ENCODE results near the gene TMEM179. TPM values are rescaled to one million over a fixed set of nuclear protein-coding genes. Genes with fewer than 3 reads are reported as not detected.

TMEM179 gene
- total RNA-seq, 1 donor from 2014 or later, result 0.75 TPM

GRCh38 chr14:104588066-104588857 lies 16.3 kb downstream of the TMEM179 start:
- no peak for TF ChIP-seq CTCF (IDR thresholded peaks at IDR 0.05)
- DNase-seq (ENCODE audit: low spot score), result no peak
- no peaks in the 10 kb centered on the region for H3K9me3 Mint-ChIP-seq (ENCODE audit: low read depth)
- peaks cover 27% of the 10 kb centered on the region for H3K27me3 Mint-ChIP-seq (ENCODE audit: low read depth)
- H3K4me3 Mint-ChIP-seq (ENCODE audit: unreplicated experiment), result no peak overlapping the region
- no peaks in the 10 kb centered on the region for H3K4me1 Mint-ChIP-seq (ENCODE audit: low read depth)
- H3K27ac Mint-ChIP-seq (ENCODE audit: unreplicated experiment), result no peak overlapping the region
- H3K36me3 Mint-ChIP-seq (ENCODE audit: low read depth), result no peaks in the 10 kb centered on the region

- no peak overlapping the region for H3K27ac Mint-ChIP-seq (ENCODE audit: unreplicated experiment)
- H3K4me3 Mint-ChIP-seq (ENCODE audit: unreplicated experiment), result no peak overlapping the region
- H3K36me3 Mint-ChIP-seq (ENCODE audit: low read depth), result no peaks in the 10 kb centered on the region
- no peaks in the 10 kb centered on the region for H3K9me3 Mint-ChIP-seq (ENCODE audit: low read depth)
- no peak for DNase-seq (ENCODE audit: low spot score)
- peaks cover 27% of the 10 kb centered on the region for H3K27me3 Mint-ChIP-seq (ENCODE audit: low read depth)
- H3K4me1 Mint-ChIP-seq (ENCODE audit: low read depth), result no peaks in the 10 kb centered on the region
- TF ChIP-seq CTCF (IDR thresholded peaks at IDR 0.05), result no peak
These were observed 16.9 kb downstream of the TMEM179 start for GRCh38 chr14:104587641-104588040.

- no peak for TF ChIP-seq CTCF (IDR thresholded peaks at IDR 0.05)
- no peaks in the 10 kb centered on the region for H3K4me1 Mint-ChIP-seq (ENCODE audit: low read depth)
- no peak for DNase-seq (ENCODE audit: low spot score)
- H3K36me3 Mint-ChIP-seq (ENCODE audit: low read depth), result no peaks in the 10 kb centered on the region
- no peak overlapping the region for H3K27ac Mint-ChIP-seq (ENCODE audit: unreplicated experiment)
- no peak overlapping the region for H3K4me3 Mint-ChIP-seq (ENCODE audit: unreplicated experiment)
- peaks cover 22% of the 10 kb centered on the region for H3K27me3 Mint-ChIP-seq (ENCODE audit: low read depth)
- no peaks in the 10 kb centered on the region for H3K9me3 Mint-ChIP-seq (ENCODE audit: low read depth)
These were observed 17.5 kb downstream of the TMEM179 start for GRCh38 chr14:104586832-104587620.

GRCh38 chr14:104585966-104586697 lies 18.4 kb downstream of the TMEM179 start:
- Mint-ChIP-seq H3K4me1 (ENCODE audit: low read depth) (no peaks in the 10 kb centered on the region), H3K36me3 (ENCODE audit: low read depth) (no peaks in the 10 kb centered on the region), H3K9me3 (ENCODE audit: low read depth) (no peaks in the 10 kb centered on the region), H3K27me3 (ENCODE audit: low read depth) (peaks cover 22% of the 10 kb centered on the region), H3K4me3 (ENCODE audit: unreplicated experiment) (no peak overlapping the region), H3K27ac (ENCODE audit: unreplicated experiment) (no peak overlapping the region)
- DNase-seq (ENCODE audit: low spot score), result no peak
- no peak for TF ChIP-seq CTCF (IDR thresholded peaks at IDR 0.05)

GRCh38 chr14:104584557-104584956 lies 20.0 kb downstream of the TMEM179 start:
- H3K9me3 Mint-ChIP-seq (ENCODE audit: low read depth), result no peaks in the 10 kb centered on the region
- peaks cover 17% of the 10 kb centered on the region for H3K27me3 Mint-ChIP-seq (ENCODE audit: low read depth)
- H3K4me3 Mint-ChIP-seq (ENCODE audit: unreplicated experiment), result no peak overlapping the region
- no peak for TF ChIP-seq CTCF (IDR thresholded peaks at IDR 0.05)
- no peak for DNase-seq (ENCODE audit: low spot score)
- no peak overlapping the region for H3K27ac Mint-ChIP-seq (ENCODE audit: unreplicated experiment)
- no peaks in the 10 kb centered on the region for H3K36me3 Mint-ChIP-seq (ENCODE audit: low read depth)
- H3K4me1 Mint-ChIP-seq (ENCODE audit: low read depth), result no peaks in the 10 kb centered on the region
